Endothelial cell of umbilical vein (primary cell): ENCODE measurements around the gene CD99L2. TPM values are rescaled to one million over a fixed set of nuclear protein-coding genes. Genes with fewer than 3 reads are reported as not detected.

ENCODE experiments used
- BruUV-seq: library from RNA; stranded (reverse); fragments of 400-500 nt; replicated peaks from 2 replicates; lab custom pipeline; 2021; lab: Mats Ljungman, UMichigan
- CTCF ChIA-PET: fragments of 300-600, 350-600 bp; sonication (Branson Sonifier 250); formaldehyde crosslinking; loops from one replicate; lab custom pipeline; 2021; ENCODE audit warnings: antibody characterized with exemption, inconsistent platforms; lab: Charles Lee
- POLR2A ChIA-PET: fragments of 300-600, 350-600 bp; sonication (Branson Sonifier 250); formaldehyde crosslinking; loops from one replicate; lab custom pipeline; 2021; ENCODE audit warnings: antibody characterized with exemption, inconsistent platforms; lab: Charles Lee
- DNase-seq: peaks from one replicate; pipeline ENCODE4 v3.0.0-alpha.2; 2011; ENCODE audit warnings: low read depth, low spot score
- FAIRE-seq: peaks from 2 replicates; lab custom pipeline; 2011; peaks lifted over from hg19 to GRCh38; lab: Jason Lieb, UNC
- H2AFZ ChIP-seq: 2 replicates; pipeline ENCODE4 v1.6.0; 2012; ENCODE audit warnings: low read depth, low read length, control low read depth, inconsistent platforms
- H3K27ac ChIP-seq: 2 replicates; pipeline ENCODE4 v1.5.1; 2011; ENCODE audit warnings: low read depth, mild to moderate bottlenecking, control low read depth, low read length, moderate library complexity; ENCODE audit not compliant: insufficient read depth
- H3K27me3 ChIP-seq, 2 experiments: 2 replicates each; pipeline versions ENCODE4 v1.6.0 to v1.6.1; 2011; ENCODE audit warnings: low read length in 2 of 2, mixed read lengths in 1 of 2; ENCODE audit not compliant: control insufficient read depth in 2 of 2, insufficient read depth in 2 of 2
- H3K36me3 ChIP-seq, 2 experiments: 2 replicates in 1 of 2; 3 replicates in 1 of 2; pipeline ENCODE4 v1.5.1; 2011; ENCODE audit warnings: low read length in 2 of 2, mild to moderate bottlenecking in 1 of 2, moderate library complexity in 1 of 2; ENCODE audit not compliant: control insufficient read depth in 2 of 2, insufficient read depth in 2 of 2; ENCODE audit errors: extremely low read depth in 1 of 2
- H3K4me1 ChIP-seq: 3 replicates; pipeline ENCODE4 v1.5.1; 2011; ENCODE audit warnings: mild to moderate bottlenecking, low read length; ENCODE audit not compliant: control insufficient read depth, insufficient read depth; ENCODE audit errors: extremely low read depth
- H3K4me2 ChIP-seq: 2 replicates; pipeline ENCODE4 v1.6.1; 2011; ENCODE audit warnings: low read length, control low read depth, mixed read lengths; ENCODE audit not compliant: insufficient read depth
- H3K4me3 ChIP-seq, 3 experiments: fragments of 200-600 bp in 1 of 3; sonication (generic), shearing (Covaris generic) in 1 of 3; replicated peaks in 1 of 3; 2 replicates each; pipeline ENCODE4 v1.5.1; 2011 to 2016; ENCODE audit warnings: control low read depth in 3 of 3, low read length in 3 of 3, mild to moderate bottlenecking in 2 of 3, inconsistent platforms in 1 of 3, low read depth in 1 of 3, moderate library complexity in 1 of 3; ENCODE audit not compliant: insufficient read depth in 1 of 3
- H3K79me2 ChIP-seq: 2 replicates; pipeline ENCODE4 v1.6.0; 2012; ENCODE audit warnings: low read length, inconsistent platforms; ENCODE audit not compliant: control insufficient read depth, insufficient read depth
- H3K9ac ChIP-seq: replicated peaks from 2 replicates; pipeline ENCODE3; 2011; ENCODE audit warnings: low read length, control low read depth; ENCODE audit not compliant: insufficient read depth; ENCODE audit errors: extremely low read depth
- H3K9me1 ChIP-seq: replicated peaks from 3 replicates; pipeline ENCODE4 v1.6.0; 2011; ENCODE audit warnings: mild to moderate bottlenecking, low read length; ENCODE audit not compliant: control insufficient read depth, insufficient read depth; ENCODE audit errors: extremely low read depth
- H3K9me3 ChIP-seq: replicated peaks from 2 replicates; pipeline ENCODE4 v1.5.1; 2012; ENCODE audit warnings: low read length, inconsistent platforms; ENCODE audit not compliant: control insufficient read depth, insufficient read depth
- H4K20me1 ChIP-seq: replicated peaks from 2 replicates; pipeline ENCODE3; 2011; ENCODE audit warnings: mild to moderate bottlenecking, low read length; ENCODE audit not compliant: control insufficient read depth, insufficient read depth; ENCODE audit errors: extremely low read depth
- EZH2 ChIP-seq: IDR thresholded peaks from 2 replicates; pipeline ENCODE4 v1.6.1; 2012; ENCODE audit warnings: borderline replicate concordance, low read depth, mild to moderate bottlenecking, moderate library complexity, low read length, inconsistent platforms; ENCODE audit not compliant: severe bottlenecking
- FOS ChIP-seq: IDR thresholded peaks from 2 replicates; pipeline ENCODE4 v1.6.1; 2011; ENCODE audit warnings: mild to moderate bottlenecking, low read length, moderate library complexity, borderline replicate concordance; ENCODE audit not compliant: insufficient read depth
- GATA2 ChIP-seq: IDR thresholded peaks from 2 replicates; pipeline ENCODE4 v1.7.0; 2011; ENCODE audit warnings: low read depth, mild to moderate bottlenecking, moderate library complexity, mixed read lengths, low read length; ENCODE audit not compliant: insufficient read length, insufficient read depth
- JUN ChIP-seq: IDR thresholded peaks from 2 replicates; pipeline ENCODE4 v1.6.1; 2011; ENCODE audit warnings: borderline replicate concordance, low read depth; ENCODE audit not compliant: insufficient read length, insufficient read depth
- MYC ChIP-seq: IDR thresholded peaks from one replicate; pipeline ENCODE4 v1.6.1; 2011; ENCODE audit warnings: mild to moderate bottlenecking, low read depth, low read length
- POLR2A ChIP-seq: IDR thresholded peaks from 2 replicates; pipeline ENCODE4 v1.6.1; 2012; ENCODE audit warnings: low read depth, mild to moderate bottlenecking, control low read depth, low read length
- POLR2AphosphoS5 ChIP-seq: IDR thresholded peaks from 2 replicates; pipeline ENCODE4 v1.6.1; 2012; ENCODE audit warnings: low read depth, mild to moderate bottlenecking, control low read depth, low read length, moderate library complexity; ENCODE audit not compliant: insufficient read depth
- dilution Hi-C: fragments of 300-500 bp; cut with MboI; formaldehyde crosslinking; loops from one replicate; pipeline ENCODE4 v1.15.0; 2019; ENCODE audit warnings: low sequenced_read_pairs; ENCODE audit not compliant: extremely low pct_ligation_motif_present
- intact Hi-C: fragments of 100-400 bp; cut with micrococcal nuclease; formaldehyde crosslinking; loops from one replicate; pipeline ENCODE4 v1.10.0; 2022
- polyA plus RNA-seq, 4 experiments: library from polyadenylated mRNA; depleted of rRNA in 3 of 4; stranded (reverse) in 3 of 4; unstranded in 1 of 4; fragments of >200 nt; gene quantifications; 2 replicates each; pipeline versions ENCODE4 v1.2.1 to v1.2.3, GENCODE V29; 2011 to 2012; ENCODE audit warnings: missing spikeins in 1 of 4
- total RNA-seq: library from RNA; stranded (reverse); gene quantifications from 2 replicates; pipeline ENCODE4 v1.2.3, GENCODE V29; 2021
- TF ChIP-seq, protein P1 (sequence below), 2 donors: IDR thresholded peaks; 1 replicate in 1 of 2; 2 replicates in 1 of 2; pipeline ENCODE4 v1.5.1; 2011; ENCODE audit warnings: low read length in 2 of 2, mild to moderate bottlenecking in 2 of 2, moderate library complexity in 2 of 2, control low read depth in 1 of 2, inconsistent platforms in 1 of 2, low read depth in 1 of 2; ENCODE audit not compliant: insufficient read depth in 1 of 2; ENCODE audit errors: extremely low read depth in 1 of 2

Gene CD99L2
- total and polyA plus RNA-seq, 2 donors (not counting 3 experiments of a cell fraction or from before 2014, with no cell fraction given): 33.2 to 43.4 TPM

DNA sequence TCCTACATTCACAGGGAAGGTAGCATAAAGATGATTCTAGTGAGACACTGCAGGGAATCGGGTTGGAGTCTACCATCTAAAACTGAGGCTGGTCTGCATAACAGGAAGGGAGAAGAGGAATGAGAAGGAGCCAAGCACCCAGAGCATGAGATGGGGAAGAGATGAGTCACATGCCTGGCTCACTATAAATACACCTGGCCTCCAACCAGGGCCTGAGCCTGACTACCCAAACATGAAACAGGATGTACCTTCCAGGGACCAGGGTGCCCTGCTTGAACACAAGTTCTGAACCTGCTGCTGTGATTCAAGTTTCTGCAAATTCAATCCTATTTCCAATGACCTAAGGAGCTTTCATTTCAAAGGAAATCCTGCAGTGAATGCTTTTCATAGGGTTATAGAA lies 24.9 kb downstream of the CD99L2 start:
- H3K27me3 ChIP-seq: no peaks in the 10 kb centered on the region
- H3K4me1 ChIP-seq: peaks cover 2% of the 10 kb centered on the region
- BruUV-seq: no TSS peak
- H3K4me3 ChIP-seq: no peak overlapping the region
- POLR2A ChIA-PET: no interaction called here
- no peak overlapping the region for H3K9ac ChIP-seq
- no peaks in the 10 kb centered on the region for H3K9me3 ChIP-seq
- no peaks in the 10 kb centered on the region for H3K79me2 ChIP-seq
- no peak for TF ChIP-seq POLR2AphosphoS5
- no peak overlapping the region for H2AFZ ChIP-seq
- H3K36me3 ChIP-seq: no peaks in the 10 kb centered on the region
- dilution Hi-C loops (no loop called here), intact Hi-C loops (no loop called here)
- CTCF ChIA-PET: no interaction called here
- FAIRE-seq: no peak
- H4K20me1 ChIP-seq: no peaks in the 10 kb centered on the region
- H3K27ac ChIP-seq: no peak overlapping the region
- H3K9me1 ChIP-seq: no peaks in the 10 kb centered on the region
- DNase-seq: peak; percentile 12
- H3K4me2 ChIP-seq: no peak overlapping the region

DNA sequence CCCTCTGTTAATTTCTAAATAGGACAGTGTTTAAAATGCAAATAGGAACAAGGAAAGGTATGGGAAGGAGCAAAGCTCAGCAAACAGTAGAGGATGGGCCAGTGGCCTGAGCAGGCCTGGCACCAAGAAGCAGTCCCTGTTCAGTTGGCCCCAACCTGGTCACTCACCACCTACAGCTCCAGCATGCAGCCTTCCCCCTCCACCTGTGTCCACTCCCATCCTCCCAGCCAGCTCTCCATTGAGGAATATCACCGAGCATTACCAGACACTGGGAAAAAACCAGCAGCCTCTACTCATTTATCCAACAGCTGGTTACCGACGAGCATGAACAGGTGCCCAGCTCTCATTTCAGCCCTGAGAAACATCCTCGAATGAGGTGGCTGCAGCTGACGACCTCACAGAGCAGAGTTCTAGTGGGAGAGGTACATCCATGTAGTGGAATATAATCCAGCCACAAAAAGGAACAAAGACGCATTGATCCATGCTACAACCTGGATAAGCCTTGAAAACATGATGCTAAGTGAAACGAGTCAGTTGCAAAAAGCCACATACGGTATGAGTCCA lies 25.6 kb downstream of the CD99L2 start:
- no peak overlapping the region for H3K4me3 ChIP-seq
- no peaks in the 10 kb centered on the region for H4K20me1 ChIP-seq
- no peaks in the 10 kb centered on the region for H3K27me3 ChIP-seq
- ChIA-PET POLR2A (no interaction called here), CTCF (no interaction called here)
- no peak overlapping the region for H2AFZ ChIP-seq
- H3K79me2 ChIP-seq: no peaks in the 10 kb centered on the region
- dilution Hi-C loops (no loop called here), intact Hi-C loops (no loop called here)
- H3K4me1 ChIP-seq: peaks cover 2% of the 10 kb centered on the region
- FAIRE-seq (no peak), DNase-seq (no peak)
- TF ChIP-seq, protein P1, sequence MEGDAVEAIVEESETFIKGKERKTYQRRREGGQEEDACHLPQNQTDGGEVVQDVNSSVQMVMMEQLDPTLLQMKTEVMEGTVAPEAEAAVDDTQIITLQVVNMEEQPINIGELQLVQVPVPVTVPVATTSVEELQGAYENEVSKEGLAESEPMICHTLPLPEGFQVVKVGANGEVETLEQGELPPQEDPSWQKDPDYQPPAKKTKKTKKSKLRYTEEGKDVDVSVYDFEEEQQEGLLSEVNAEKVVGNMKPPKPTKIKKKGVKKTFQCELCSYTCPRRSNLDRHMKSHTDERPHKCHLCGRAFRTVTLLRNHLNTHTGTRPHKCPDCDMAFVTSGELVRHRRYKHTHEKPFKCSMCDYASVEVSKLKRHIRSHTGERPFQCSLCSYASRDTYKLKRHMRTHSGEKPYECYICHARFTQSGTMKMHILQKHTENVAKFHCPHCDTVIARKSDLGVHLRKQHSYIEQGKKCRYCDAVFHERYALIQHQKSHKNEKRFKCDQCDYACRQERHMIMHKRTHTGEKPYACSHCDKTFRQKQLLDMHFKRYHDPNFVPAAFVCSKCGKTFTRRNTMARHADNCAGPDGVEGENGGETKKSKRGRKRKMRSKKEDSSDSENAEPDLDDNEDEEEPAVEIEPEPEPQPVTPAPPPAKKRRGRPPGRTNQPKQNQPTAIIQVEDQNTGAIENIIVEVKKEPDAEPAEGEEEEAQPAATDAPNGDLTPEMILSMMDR (IDR thresholded peaks at IDR 0.05; ENCODE audit: extremely low read depth in 1 of 2, insufficient read depth in 1 of 2, low read depth in 1 of 2, low read length in 2 of 2): no peak
- TF ChIP-seq EZH2 (no peak), GATA2 (no peak), FOS (no peak), JUN (no peak), MYC (no peak), POLR2A (no peak)
- H3K9ac ChIP-seq: no peak overlapping the region
- no TSS peak for BruUV-seq
- no peaks in the 10 kb centered on the region for H3K36me3 ChIP-seq
- H3K27ac ChIP-seq: no peak overlapping the region
- H3K4me2 ChIP-seq: no peak overlapping the region
- no peaks in the 10 kb centered on the region for H3K9me3 ChIP-seq
- no peaks in the 10 kb centered on the region for H3K9me1 ChIP-seq
